ENCODE measurements around the gene CHID1.
A peak's percentile ranks its signal among the peaks of the same experiment; 100 is the strongest.

CHID1 gene

DNA sequence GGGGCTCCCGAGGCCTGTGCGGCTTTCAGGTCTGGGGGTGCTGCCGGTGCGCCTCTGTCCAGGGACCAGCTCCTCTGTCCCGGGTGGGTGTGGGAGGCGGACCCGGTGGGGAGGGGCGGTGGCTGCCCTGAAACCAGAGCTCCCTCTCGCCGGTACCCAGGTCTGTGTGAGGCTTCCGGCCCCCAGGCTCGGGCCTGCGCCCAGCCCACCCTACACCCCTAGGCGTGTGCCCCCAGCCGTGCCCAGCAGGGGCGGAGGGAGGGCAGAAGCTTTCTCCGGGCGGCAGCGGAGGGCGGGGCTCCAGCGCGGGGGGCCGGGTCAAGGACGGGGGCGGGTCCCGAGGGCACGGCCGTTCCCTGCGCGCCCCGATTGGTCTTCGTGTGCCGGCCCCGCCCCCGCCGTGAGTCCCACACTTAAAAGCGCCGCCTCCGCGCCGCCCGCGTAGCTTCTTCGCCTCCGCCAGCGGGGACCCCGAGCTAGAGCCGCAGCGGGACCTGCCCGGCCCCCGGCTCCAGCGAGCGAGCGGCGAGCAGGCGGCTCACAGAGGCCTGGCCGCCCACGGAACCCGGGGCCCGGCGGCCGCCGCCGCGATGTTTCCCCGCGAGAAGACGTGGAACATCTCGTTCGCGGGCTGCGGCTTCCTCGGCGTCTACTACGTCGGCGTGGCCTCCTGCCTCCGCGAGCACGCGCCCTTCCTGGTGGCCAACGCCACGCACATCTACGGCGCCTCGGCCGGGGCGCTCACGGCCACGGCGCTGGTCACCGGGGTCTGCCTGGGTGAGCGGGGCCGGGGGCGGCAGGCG is 91.3 kb downstream of the CHID1 start:
- peak; percentile 80 for DNase-seq

DNA sequence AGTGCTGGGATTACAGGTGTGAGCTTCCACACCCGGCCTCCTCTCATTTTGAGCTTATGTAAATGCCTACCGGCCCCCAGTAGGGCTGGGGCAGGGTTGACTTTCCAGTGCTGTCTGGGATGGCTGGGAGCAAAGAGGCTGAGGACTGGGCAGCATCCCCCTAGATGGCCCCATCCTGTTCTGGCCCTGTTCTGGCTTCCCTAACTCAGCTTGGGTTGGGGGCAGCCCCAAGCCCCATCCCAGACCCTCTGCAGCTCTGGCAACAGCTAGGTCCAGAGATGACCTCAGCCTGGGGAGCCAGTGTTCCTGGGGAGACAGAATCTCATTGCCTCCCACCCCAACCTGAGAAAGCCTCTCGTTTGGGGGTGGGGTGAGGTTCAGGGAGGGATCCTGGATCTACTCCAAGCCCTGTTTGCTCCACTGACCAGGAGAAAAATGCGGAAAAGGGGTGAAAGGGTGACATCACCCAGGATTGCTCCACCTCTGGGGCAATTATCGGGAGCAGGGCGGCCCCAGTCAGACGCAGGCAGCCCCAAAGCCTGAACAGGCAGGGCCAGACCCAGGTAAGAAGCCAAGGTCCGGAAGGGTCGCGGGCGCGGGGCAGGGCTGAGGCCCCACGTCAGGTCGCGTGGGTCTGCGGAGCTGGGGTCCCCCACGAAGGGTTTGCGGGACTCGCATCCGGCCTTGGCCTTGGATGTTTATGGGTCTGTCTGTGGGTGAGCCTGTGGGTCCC is 92.0 kb downstream of the CHID1 start, which contains the start of gene PNPLA2:
Gene PNPLA2, plus strand, starts transcription at position 519 of the 733 bp plus-strand sequence. CDS start 805 bp downstream, outside the sequence.
- DNase-seq = no peak
